ENCODE measurements around the gene MCCC1. TPM values are rescaled to one million over a fixed set of nuclear protein-coding genes. Genes with fewer than 3 reads are reported as not detected.
"Not testable (repeated sequence)": the region's sequence is repeated elsewhere in the genome, so short reads cannot be mapped to it uniquely, and the experiment has no call there.

Gene MCCC1
- total and polyA plus RNA-seq, 8 donors, result 16.5 to 83.9 (median 42.6) TPM

DNA sequence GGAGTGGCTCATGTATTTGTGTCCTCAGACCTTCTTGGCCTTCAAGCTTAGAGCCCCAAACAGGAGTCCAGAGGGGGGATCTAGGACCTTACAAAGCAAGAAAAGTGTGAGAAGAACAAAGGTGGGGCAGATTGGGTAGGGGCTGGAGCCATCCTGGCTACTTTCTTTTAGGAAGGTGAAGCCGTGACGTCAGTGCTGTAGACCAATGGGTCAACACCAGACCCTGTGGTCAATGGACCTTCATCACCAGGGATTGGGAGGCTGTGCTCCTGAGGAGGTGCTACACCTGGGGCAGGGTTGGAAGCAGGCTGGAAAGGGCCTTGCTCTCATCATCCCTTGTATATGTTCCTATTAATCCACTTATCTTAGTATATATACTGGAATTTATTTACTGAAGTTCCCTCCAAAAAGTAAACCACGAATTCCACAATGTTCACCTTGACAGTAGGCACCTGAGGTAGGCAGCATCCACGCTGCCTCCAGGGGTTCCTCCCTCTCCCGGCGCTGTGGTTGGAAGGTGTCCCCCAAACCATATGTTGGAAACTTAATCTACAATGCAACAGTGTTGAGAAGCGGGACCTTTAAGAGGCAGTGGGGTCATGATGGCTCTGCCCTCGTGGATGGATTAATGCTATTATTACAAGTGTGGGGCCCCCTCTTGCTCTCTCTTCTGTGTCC lies 21.4 kb upstream of the MCCC1 start:
- H3K27ac ChIP-seq, result no peak overlapping the region
- no peak for DNase-seq
- peaks cover 6 to 31% (median 15%) of the 10 kb centered on the region in 4 donors for H3K4me1 ChIP-seq
- no peak overlapping the region for H3K4me3 ChIP-seq
- 72 to 82% (median 74%) methylated on average over 8 of the region's 8 CpGs for WGBS, 5 donors
- no peak for TF ChIP-seq EP300 (IDR thresholded peaks at IDR 0.05)
- TF ChIP-seq POLR2A (IDR thresholded peaks at IDR 0.05), result no peak
- TF ChIP-seq POLR2AphosphoS5 (IDR thresholded peaks at IDR 0.05), result no peak
- TF ChIP-seq, protein P1, sequence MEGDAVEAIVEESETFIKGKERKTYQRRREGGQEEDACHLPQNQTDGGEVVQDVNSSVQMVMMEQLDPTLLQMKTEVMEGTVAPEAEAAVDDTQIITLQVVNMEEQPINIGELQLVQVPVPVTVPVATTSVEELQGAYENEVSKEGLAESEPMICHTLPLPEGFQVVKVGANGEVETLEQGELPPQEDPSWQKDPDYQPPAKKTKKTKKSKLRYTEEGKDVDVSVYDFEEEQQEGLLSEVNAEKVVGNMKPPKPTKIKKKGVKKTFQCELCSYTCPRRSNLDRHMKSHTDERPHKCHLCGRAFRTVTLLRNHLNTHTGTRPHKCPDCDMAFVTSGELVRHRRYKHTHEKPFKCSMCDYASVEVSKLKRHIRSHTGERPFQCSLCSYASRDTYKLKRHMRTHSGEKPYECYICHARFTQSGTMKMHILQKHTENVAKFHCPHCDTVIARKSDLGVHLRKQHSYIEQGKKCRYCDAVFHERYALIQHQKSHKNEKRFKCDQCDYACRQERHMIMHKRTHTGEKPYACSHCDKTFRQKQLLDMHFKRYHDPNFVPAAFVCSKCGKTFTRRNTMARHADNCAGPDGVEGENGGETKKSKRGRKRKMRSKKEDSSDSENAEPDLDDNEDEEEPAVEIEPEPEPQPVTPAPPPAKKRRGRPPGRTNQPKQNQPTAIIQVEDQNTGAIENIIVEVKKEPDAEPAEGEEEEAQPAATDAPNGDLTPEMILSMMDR (IDR thresholded peaks at IDR 0.05), result no peak
- H3K9me3 ChIP-seq, result no peaks in the 10 kb centered on the region
- H3K27me3 ChIP-seq, result peaks cover 0 to 33% (median 11%) of the 10 kb centered on the region in 3 donors
- intact Hi-C loops (cut with DNase I; ENCODE audit: low total_unique reads), result loop anchor here (10.0 kb wide), 1 partner anchor 264 kb away; no protein-coding TSS in a partner anchor
- H3K36me3 ChIP-seq, result no peaks in the 10 kb centered on the region

DNA sequence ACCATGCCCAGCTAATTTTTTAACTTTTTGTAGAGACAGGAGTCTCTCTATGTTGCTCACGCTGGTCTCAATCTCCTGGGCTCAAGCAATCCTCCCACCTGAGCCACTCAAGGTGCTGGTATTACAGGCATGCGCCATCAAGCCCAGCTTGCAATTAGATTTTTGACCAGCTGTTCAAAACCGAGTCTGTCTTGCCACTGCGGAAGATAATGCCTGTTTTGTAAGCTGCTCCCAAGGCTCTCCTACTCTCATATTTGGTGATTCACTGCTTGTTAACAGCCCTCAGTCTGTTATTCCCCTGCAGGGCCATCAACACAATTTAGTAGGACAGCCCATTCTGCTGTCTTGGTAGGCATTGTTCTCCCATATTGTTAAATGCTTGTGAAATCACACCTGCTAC lies 17.8 kb upstream of the MCCC1 start:
- WGBS, 5 donors, result 81 to 89% (median 84%) methylated on average over 4 of the region's 4 CpGs
- DNase-seq, result no peak

DNA sequence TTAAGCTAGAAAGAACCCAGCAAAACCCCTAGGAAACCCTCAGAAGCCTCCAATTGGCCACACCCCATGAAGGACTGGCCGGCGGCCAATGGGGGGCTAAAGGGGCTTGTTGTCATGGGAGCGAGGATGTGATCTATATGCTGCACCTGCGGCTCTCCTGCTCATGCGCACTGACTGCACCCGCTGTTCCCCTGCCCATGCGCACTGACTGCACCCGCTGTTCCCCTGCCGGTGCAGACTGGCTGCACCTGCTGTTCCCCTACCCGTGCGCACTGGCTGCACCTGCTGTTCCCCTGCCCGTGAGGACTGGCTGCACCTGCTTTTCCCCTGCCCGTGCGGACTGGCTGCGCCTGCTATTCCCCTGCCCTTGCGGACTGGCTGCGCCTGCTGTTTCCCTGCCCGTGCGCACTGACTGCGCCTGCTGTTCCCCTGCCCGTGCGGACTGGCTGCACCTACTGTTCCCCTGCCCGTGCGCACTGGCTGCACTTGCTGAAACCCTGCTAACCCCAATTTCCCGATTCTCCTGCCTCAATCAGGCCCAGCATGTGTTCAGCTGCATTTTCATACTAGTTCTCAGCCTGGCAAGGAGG lies 16.8 kb upstream of the MCCC1 start:
- Histone ChIP-seq H3K27me3 (peaks cover 0 to 44% (median 11%) of the 10 kb centered on the region in 3 donors), H3K36me3 (no peaks in the 10 kb centered on the region), H3K27ac (peak overlapping the region in 1 of 5 donors; percentile 26), H3K4me1 (peaks cover 0 to 12% (median 8%) of the 10 kb centered on the region in 4 donors), H3K9me3 (no peaks in the 10 kb centered on the region), H3K4me3 (peak overlapping the region in 3 of 4 donors; percentile 18 to 40 (median 27))
- 0 to 1% (median 1%) methylated on average over 23 to 25 of the region's 25 CpGs for WGBS, 5 donors
- intact Hi-C loops (cut with DNase I; ENCODE audit: low total_unique reads), result no loop called here
- peak; percentile 74 to 93 for DNase-seq
- TF ChIP-seq POLR2A (IDR thresholded peaks at IDR 0.05) (no peak), EP300 (IDR thresholded peaks at IDR 0.05) (no peak), POLR2AphosphoS5 (IDR thresholded peaks at IDR 0.05) (no peak)
- TF ChIP-seq, protein P1 (IDR thresholded peaks at IDR 0.05), result no peak

More for the DNA sequence above, 17.8 kb upstream of the MCCC1 start:
- Histone ChIP-seq H3K27me3 (peaks cover 0 to 44% (median 11%) of the 10 kb centered on the region in 3 donors), H3K27ac (no peak overlapping the region), H3K9me3 (no peaks in the 10 kb centered on the region), H3K4me1 (peaks cover 0 to 16% (median 10%) of the 10 kb centered on the region in 4 donors), H3K4me3 (no peak overlapping the region), H3K36me3 (no peaks in the 10 kb centered on the region)
- no peak for TF ChIP-seq POLR2A (IDR thresholded peaks at IDR 0.05)
- no peak for TF ChIP-seq POLR2AphosphoS5 (IDR thresholded peaks at IDR 0.05)
- TF ChIP-seq EP300 (IDR thresholded peaks at IDR 0.05), result no peak
- intact Hi-C loops (cut with DNase I; ENCODE audit: low total_unique reads), result no loop called here

DNA sequence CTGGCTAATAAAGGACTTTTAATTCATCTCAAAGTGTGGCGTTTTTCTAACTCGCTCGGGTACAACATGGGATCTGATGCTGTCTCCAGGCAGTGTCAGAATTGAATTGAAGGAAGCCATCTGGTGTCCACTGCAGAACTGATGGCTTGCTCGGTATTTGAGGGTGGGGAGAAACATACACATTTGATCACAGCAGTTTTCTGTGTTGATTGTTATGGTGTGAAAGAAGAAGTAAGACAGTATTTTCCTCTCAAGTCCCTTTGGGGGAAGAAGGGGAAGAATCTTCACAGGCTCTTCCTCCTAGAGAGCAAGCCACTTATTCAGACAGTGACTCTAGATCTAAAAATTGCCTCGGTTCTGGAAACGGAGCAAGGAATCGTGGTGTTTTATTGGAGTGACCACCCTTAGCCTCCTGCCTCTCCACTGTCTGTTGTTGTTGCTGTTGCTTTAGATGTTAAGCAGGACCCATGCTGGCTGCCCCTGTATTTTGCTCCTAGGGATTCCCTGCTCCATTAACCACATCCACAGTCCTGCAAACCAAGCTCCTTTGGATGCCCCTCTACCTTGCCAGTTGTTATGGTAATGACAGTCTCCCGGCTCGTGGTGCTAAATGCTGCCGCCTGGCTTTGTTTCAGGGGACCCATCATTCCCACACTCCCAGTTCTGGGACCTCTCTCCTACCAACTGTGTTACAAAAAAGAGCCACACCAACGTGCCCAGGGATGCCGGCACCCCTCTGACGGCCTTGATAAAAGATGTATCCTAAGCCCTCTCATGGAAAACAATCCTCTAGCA lies 15.3 kb upstream of the MCCC1 start:
- Histone ChIP-seq H3K36me3 (no peaks in the 10 kb centered on the region), H3K4me3 (no peak overlapping the region), H3K27ac (no peak overlapping the region), H3K4me1 (peaks cover 0 to 12% (median 8%) of the 10 kb centered on the region in 4 donors), H3K9me3 (no peaks in the 10 kb centered on the region), H3K27me3 (peaks cover 0 to 44% (median 11%) of the 10 kb centered on the region in 3 donors)
- TF ChIP-seq EP300 (IDR thresholded peaks at IDR 0.05) (no peak), POLR2AphosphoS5 (IDR thresholded peaks at IDR 0.05) (no peak), POLR2A (IDR thresholded peaks at IDR 0.05) (no peak)
- TF ChIP-seq, protein P1 (IDR thresholded peaks at IDR 0.05), result no peak
- 47 to 55% (median 49%) methylated on average over 12 to 13 of the region's 13 CpGs for WGBS, 5 donors
- intact Hi-C loops (cut with DNase I; ENCODE audit: low total_unique reads), result no loop called here
- DNase-seq, result peak in 1 of 2 donors; percentile 34

DNA sequence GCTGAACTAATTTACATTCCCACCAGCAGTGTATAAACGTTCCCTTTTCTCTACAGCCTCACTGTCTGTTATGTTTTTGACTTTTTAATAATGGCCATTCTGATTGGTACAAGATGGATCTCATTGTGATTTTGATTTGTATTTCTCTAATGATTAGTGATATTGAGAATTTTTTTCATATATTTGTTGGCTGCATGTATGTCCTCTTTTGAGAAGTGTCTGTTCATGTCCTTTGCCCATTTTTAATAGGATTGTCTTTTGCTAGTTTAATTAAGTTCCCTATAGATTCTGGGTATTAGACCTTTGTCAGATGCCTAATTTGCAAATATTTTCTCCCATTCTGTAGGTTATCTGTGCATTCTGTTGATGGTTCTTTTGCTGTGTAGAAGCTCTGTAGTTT lies 10.6 kb upstream of the MCCC1 start:
- H3K4me3 ChIP-seq; H3K9me3 ChIP-seq; intact Hi-C loops (cut with DNase I; ENCODE audit: low total_unique reads); H3K36me3 ChIP-seq; DNase-seq; H3K27ac ChIP-seq; H3K27me3 ChIP-seq: not testable (repeated sequence)
- 65 to 100% (median 77%) methylated on average over 1 of the region's 1 CpG for WGBS, 5 donors
- peaks cover 12 to 21% (median 20%) of the 10 kb centered on the region in 4 donors for H3K4me1 ChIP-seq
